ENCODE measurements around the gene KIF1C.
A peak's percentile ranks its signal among the peaks of the same experiment; 100 is the strongest.
"Not testable (repeated sequence)": the region's sequence is repeated elsewhere in the genome, so short reads cannot be mapped to it uniquely, and the experiment has no call there.

KIF1C gene

GRCh38 chr17:5002121-5002788 is 4.5 kb downstream of the KIF1C start:
- DNase-seq (ENCODE audit: low spot score): no peak

GRCh38 chr17:5003214-5003867 is 5.6 kb downstream of the KIF1C start:
- no peak for DNase-seq (ENCODE audit: low spot score)

GRCh38 chr17:5011928-5012327 is 14.2 kb downstream of the KIF1C start:
- no peak for DNase-seq (ENCODE audit: low spot score)

- DNase-seq (ENCODE audit: low spot score): no peak
Measured at GRCh38 chr17:5014357-5014756, 16.6 kb downstream of the KIF1C start.

- DNase-seq (ENCODE audit: low spot score): no peak
Measured at GRCh38 chr17:5019475-5019956, 21.8 kb downstream of the KIF1C start.

GRCh38 chr17:5020502-5021023 is 22.8 kb downstream of the KIF1C start:
- no peak for DNase-seq (ENCODE audit: low spot score)

GRCh38 chr17:5022171-5022711 is 24.5 kb downstream of the KIF1C start:
- no peak for DNase-seq (ENCODE audit: low spot score)

- no peak for DNase-seq (ENCODE audit: low spot score)
Measured at GRCh38 chr17:5023588-5024147, 25.9 kb downstream of the KIF1C start.

- no peak for DNase-seq (ENCODE audit: low spot score)
Measured at GRCh38 chr17:5024604-5025003, 26.9 kb downstream of the KIF1C start.

GRCh38 chr17:5027299-5027698 is 29.5 kb downstream of the KIF1C start:
- no peak for DNase-seq (ENCODE audit: low spot score)

GRCh38 chr17:5027916-5028315 is 30.2 kb downstream of the KIF1C start:
- no peak for DNase-seq (ENCODE audit: low spot score)

- not testable (repeated sequence) for DNase-seq (ENCODE audit: low spot score)
Measured at GRCh38 chr17:5030168-5030567, 32.4 kb downstream of the KIF1C start.

- DNase-seq (ENCODE audit: low spot score): peak; percentile 90
Measured at GRCh38 chr17:5031365-5032082, 33.8 kb downstream of the KIF1C start.

GRCh38 chr17:5032865-5033264 is 35.1 kb downstream of the KIF1C start:
- DNase-seq (ENCODE audit: low spot score): no peak

GRCh38 chr17:5033352-5034015 is 35.7 kb downstream of the KIF1C start:
- no peak for DNase-seq (ENCODE audit: low spot score)

- no peak for DNase-seq (ENCODE audit: low spot score)
Measured at GRCh38 chr17:5034063-5034462, 36.3 kb downstream of the KIF1C start.

GRCh38 chr17:5034651-5035050 is 36.9 kb downstream of the KIF1C start:
- no peak for DNase-seq (ENCODE audit: low spot score)

GRCh38 chr17:5035315-5035714 is 37.6 kb downstream of the KIF1C start, which contains the start of gene SLC52A1:
TSS of gene SLC52A1 (minus strand) at chr17:5035426. CDS start at chr17:5034606, 820 bp downstream.
- DNase-seq (ENCODE audit: low spot score): peak; percentile 64

- no peak for DNase-seq (ENCODE audit: low spot score)
Measured at GRCh38 chr17:5042157-5043022, 44.6 kb downstream of the KIF1C start.

GRCh38 chr17:5043524-5043923 is 45.8 kb downstream of the KIF1C start:
- no peak for DNase-seq (ENCODE audit: low spot score)

GRCh38 chr17:5044630-5045029 is 46.9 kb downstream of the KIF1C start:
- no peak for DNase-seq (ENCODE audit: low spot score)
